HG02571 (cell line): ENCODE data around the gene MIPEP.
A peak's percentile ranks its signal among the peaks of the same experiment; 100 is the strongest.

Experiments
- ATAC-seq: cut with Tn5 transposase; IDR thresholded peaks from one replicate; pipeline ENCODE4 v1.9.1; 2021; ENCODE audit warnings: mild to moderate bottlenecking, moderate library complexity; ENCODE audit not compliant: unreplicated experiment

The MIPEP gene

GRCh38 chr13:23811366-23812062 lies 77.7 kb downstream of the MIPEP start:
- ATAC-seq = no peak

GRCh38 chr13:23810685-23811240 lies 78.4 kb downstream of the MIPEP start:
- no peak for ATAC-seq

DNA sequence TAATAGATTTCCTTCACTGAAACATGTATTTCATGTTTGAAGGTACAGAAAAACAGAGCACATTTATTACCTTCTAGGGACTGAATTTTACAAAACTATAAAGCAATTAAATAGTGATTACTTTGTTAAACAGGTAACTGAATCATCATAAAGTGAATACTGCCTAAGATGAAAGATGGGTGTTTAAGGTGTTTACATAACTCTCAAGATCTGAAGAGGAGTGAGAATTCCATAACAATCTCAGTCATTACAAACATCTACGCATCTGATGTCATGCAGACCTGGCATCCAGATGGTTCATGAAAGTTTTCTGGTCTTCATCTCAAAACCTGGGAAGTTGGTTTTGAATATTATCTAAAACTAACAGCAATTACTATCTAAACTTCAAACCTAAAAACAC lies 80.4 kb downstream of the MIPEP start:
- ATAC-seq = no peak

DNA sequence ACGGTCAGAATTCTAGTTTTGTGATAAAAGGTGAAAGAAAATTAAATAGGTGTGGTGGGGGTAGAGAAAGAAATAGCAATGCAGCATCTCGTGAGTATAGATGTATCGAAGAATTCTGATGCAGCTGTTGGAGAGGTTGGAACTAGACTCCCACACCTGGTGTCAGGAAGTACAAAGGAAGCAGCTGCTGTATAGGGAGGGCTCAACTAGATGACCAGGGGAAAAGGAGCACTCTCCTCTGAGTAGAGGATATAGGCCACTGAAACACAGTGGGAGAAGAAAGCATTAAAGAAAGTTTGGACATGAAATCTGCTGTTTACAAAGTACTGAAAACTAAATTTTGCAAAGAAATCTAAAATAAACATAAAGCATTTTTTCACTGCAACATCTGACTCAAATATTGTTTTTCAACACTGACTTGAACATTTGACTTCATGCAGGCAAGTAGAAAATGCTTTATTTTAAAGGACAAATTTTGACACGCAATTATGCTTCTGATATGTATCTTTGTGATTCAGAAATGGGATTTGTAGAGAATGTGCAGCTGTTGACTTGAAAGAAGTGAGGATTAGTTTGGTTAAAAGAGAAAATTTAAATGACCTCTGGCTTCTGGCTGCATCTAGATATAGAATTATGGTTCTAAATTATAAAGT lies 82.2 kb downstream of the MIPEP start:
- ATAC-seq = no peak

GRCh38 chr13:23805821-23806220 lies 83.4 kb downstream of the MIPEP start:
- no peak for ATAC-seq

DNA sequence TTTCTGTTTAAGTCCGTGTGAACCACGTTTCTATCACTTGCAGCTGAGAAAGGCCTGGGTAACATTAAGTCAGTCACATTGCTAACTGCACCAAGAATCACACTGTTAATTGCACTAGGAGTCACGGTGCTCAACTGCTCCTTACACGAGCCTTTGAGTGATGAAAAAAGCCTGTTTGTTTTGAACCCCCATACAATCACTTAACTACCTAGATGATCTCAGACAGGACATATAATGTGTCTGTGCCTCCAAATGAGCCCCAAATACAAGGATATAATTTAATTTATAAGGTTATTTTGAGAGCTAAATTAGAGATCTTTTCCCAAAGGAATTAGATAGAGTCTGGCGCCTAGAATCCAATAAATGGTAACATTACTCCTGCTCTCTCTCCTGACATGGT lies 84.1 kb downstream of the MIPEP start:
- no peak for ATAC-seq

DNA sequence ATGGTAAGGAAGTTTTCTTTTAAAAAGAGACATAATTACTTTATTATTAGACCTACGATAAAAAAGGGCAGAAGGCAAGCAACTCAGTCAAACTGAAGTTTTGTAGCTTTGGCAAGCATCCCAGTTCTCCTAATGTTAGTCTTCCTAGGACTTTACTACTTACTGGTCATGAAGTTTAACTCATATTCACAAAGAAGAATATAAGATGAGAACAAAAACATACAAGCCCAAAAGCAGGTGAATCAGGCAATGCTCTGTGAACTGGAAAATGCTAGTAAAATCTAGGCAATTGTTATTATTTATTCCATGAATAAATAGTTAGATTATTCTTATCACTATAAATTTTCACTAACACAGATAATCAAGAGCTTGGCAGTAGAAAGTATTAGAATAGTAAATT lies 85.0 kb downstream of the MIPEP start:
- ATAC-seq = no peak

DNA sequence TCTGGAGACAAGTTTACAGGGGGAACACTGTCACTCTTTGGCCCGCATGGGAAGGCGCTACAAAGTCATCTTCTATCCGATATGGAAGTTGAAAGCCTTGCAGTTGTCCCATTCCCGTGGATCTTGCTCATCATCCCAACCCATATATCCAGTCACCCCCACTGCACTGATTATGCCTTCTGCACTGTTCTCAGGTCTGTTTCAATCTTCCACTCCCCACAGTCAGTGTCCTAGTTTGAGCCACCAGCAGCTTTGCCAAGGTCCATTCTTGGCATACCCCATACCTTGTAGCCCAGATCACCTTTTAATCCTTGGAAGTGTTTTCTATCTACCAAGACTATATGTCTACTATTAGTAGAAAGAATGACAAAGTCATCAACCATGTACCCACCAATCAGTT lies 88.1 kb downstream of the MIPEP start:
- no peak for ATAC-seq

DNA sequence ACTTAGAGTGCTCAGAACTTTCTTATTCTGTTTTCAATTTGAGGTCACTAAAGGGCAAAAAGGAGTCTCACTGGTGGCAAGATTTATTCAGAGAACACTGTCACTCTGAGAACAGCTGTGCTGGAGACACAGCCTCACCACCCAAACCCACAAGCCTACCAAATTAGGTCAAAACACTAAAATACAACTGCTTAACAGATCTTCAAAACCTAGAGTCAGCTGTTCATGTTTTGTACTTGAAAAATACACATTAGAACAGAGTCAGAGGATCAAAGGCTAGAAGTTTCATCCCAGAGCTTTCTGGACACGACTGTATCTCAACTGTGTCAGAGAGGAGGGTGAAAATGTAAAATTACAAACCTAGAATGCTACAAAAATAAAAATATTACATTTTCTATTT lies 89.3 kb downstream of the MIPEP start:
- peak; percentile 92 for ATAC-seq

GRCh38 chr13:23797276-23797903 lies 91.8 kb downstream of the MIPEP start:
- ATAC-seq = no peak

GRCh38 chr13:23796551-23796950 lies 92.6 kb downstream of the MIPEP start:
- ATAC-seq = no peak

DNA sequence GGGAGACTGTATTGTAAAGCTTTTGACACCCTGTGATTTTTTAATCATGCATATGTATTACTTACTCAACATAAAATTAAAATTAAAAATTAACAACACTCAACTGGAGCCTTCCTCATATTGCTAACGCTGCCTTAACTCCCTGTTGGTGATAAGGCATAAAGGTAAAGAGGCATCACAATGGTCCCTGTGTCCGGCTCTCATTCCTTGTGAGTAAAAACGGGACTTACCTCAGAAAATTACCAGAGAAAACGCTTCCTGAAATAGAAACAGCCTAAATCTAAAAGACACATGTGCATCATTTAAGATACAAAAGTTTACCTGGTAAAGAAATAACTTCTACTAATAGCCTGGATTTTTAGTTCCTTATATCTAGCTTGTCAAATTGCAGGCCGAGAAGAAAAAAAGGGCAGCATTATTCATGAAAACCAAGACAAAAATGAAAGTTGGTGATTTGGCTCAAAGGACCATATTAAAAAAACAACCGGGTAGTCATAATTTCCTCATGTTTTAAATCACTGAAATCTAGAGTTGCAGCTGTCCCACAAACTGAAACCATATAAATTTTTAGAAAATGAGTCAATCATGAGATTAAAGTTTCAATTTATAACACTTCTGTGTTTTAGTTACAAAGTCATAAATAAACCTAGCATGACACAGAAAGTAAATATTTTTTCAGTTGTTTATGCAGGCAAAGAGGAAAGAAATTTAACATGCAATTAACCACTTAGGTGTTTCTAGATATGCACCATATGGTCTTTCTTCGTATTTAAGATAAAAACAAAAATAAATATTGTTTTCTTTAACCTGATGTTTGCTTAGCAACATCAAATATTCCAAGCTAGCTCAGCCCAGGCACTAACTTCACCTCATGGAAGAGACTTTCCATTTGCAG lies 94.7 kb downstream of the MIPEP start:
- ATAC-seq = peak; percentile 47

- no peak for ATAC-seq
Observed at GRCh38 chr13:23793711-23794110, 95.5 kb downstream of the MIPEP start.

DNA sequence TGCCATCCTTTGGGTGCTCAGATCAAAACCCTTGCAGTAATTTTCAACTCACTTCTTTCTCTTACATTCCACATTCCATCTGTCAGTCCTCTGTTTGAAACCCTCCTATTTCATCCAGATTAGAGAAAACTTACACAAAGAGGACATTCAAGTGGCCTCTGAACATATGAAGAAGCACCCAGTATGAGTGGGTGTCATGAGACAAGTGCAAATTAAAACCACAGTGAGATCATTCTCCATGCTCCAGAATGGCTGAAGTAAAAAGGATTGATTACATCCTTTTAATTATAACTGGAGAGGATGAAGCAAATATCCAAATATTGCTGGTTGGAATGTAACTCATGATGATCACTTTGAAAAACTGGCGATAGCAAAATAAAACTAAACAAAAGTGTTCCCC lies 96.5 kb downstream of the MIPEP start:
- no peak for ATAC-seq

DNA sequence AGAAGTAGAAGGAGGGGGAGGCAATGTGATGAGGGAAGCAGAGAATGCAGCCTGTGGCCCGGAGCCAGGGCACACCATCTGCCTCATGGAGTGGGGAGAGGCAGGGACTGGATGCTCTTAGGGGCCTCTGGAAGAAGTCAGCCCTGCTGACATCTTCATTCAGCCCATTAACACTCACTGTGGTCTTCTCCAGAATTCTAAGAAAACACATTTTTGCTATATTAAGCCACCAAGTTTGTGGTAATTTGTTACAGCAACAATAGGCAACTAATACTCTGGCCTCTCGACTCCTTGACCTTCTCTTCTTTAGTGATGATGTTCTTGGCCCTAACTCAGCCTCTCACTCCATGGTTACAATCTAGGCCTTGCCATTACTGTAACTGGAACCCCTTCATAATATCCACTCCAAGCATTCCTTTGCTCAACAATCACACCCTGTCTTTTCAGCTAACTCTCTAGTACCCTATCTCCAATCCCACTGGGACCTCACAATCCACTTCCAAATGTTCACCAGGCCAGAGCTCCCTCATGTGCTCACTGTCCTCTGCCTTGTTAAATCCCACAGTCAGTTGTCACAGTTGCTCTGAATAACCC lies 98.5 kb downstream of the MIPEP start:
- ATAC-seq = no peak

- ATAC-seq = no peak
Observed at GRCh38 chr13:23789576-23790346, 99.4 kb downstream of the MIPEP start.

GRCh38 chr13:23788459-23788858 lies 100.7 kb downstream of the MIPEP start:
- no peak for ATAC-seq

GRCh38 chr13:23787464-23787863 lies 101.7 kb downstream of the MIPEP start:
- ATAC-seq = no peak

DNA sequence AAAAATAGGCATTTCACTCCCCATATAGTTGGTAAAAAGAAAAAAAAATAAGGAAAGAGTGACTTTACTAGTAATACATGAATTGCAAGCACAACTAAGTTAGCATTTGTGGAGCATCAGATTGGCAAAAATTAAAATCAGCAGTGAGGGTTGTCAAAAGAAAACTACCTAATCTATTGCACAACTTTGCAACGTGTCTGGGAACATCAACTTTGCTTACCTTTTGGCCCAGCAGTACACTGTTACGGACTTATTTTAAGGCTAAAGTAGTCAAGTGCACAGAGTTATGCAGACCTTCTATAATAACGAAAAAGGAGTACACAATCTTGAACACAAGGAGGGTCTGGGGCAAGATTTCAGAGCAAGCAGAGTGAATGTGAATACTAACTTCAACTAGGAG lies 102.6 kb downstream of the MIPEP start:
- ATAC-seq = no peak

DNA sequence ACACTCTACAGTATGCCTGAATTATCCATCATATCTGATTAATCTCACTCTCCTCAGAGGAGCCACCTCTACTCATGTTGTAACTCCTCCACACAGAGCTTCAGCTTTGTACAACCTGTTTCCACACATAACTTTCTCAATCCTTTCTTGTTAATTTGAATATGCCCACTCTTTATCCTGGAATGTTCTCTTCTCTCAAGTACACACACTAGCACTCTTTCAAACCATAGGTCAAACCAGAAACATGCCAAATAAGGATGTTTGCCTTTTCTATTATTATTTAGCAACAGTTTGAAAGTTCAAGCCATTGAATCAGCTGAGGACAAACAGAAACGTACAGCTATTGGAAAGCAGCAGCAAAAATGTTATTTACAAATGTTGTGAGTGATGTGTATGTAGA lies 110.3 kb downstream of the MIPEP start:
- ATAC-seq = no peak
